GM19099 (cell line): ENCODE measurements around the gene KIF17.

ENCODE experiments used
- POLR2A ChIP-seq: IDR thresholded peaks from 3 replicates; pipeline ENCODE4 v1.6.1; 2011; ENCODE audit warnings: low read depth; ENCODE audit not compliant: insufficient read length; ENCODE audit errors: extremely low read depth

The KIF17 gene

GRCh38 chr1:20643080-20643479 lies 74.7 kb downstream of the KIF17 start:
- TF ChIP-seq POLR2A: no peak

- TF ChIP-seq POLR2A: no peak
These were observed 75.8 kb downstream of the KIF17 start for GRCh38 chr1:20641975-20642374.

GRCh38 chr1:20640183-20640597 lies 77.6 kb downstream of the KIF17 start:
- TF ChIP-seq POLR2A: no peak

- no peak for TF ChIP-seq POLR2A
These were observed 80.9 kb downstream of the KIF17 start for GRCh38 chr1:20636785-20637347.

- no peak for TF ChIP-seq POLR2A
These were observed 83.2 kb downstream of the KIF17 start for GRCh38 chr1:20634594-20635084.

GRCh38 chr1:20634065-20634593 lies 83.7 kb downstream of the KIF17 start:
- TF ChIP-seq POLR2A: no peak

- no peak for TF ChIP-seq POLR2A
These were observed 84.4 kb downstream of the KIF17 start, which contains the start of gene PINK1 for GRCh38 chr1:20633190-20634064. Gene PINK1 (plus strand): TSS chr1:20633458. CDS start chr1:20633549, 91 bp downstream.

GRCh38 chr1:20632386-20632785 lies 85.4 kb downstream of the KIF17 start:
- no peak for TF ChIP-seq POLR2A

GRCh38 chr1:20630729-20631128 lies 87.1 kb downstream of the KIF17 start:
- TF ChIP-seq POLR2A: no peak

GRCh38 chr1:20626524-20626923 lies 91.3 kb downstream of the KIF17 start:
- no peak for TF ChIP-seq POLR2A

- TF ChIP-seq POLR2A: no peak
These were observed 91.7 kb downstream of the KIF17 start for GRCh38 chr1:20626098-20626427.

GRCh38 chr1:20625176-20626097 lies 92.4 kb downstream of the KIF17 start:
- TF ChIP-seq POLR2A: no peak

- no peak for TF ChIP-seq POLR2A
These were observed 93.1 kb downstream of the KIF17 start for GRCh38 chr1:20624709-20625108.

GRCh38 chr1:20621012-20621411 lies 96.8 kb downstream of the KIF17 start:
- TF ChIP-seq POLR2A: no peak

- no peak for TF ChIP-seq POLR2A
These were observed 97.8 kb downstream of the KIF17 start for GRCh38 chr1:20619999-20620398.
